BLaER1 treated with 17β-estradiol and CSF1 and Interleukin-3, amounts not matched to agents 10 nM and 100 nM (cell line): Measurements from ENCODE around the gene CEP112.
A peak's percentile ranks its signal among the peaks of the same experiment; 100 is the strongest.

ENCODE experiments used
- H3K27ac ChIP-seq, 11 experiments: shearing (Covaris generic); formaldehyde crosslinking; 2 replicates each; pipeline ENCODE4 v1.8.1; 2022
- H3K27me3 ChIP-seq, 11 experiments: shearing (Covaris generic); formaldehyde crosslinking; 2 replicates each; pipeline ENCODE4 v1.8.1; 2022
- H3K36me3 ChIP-seq, 11 experiments: shearing (Covaris generic); formaldehyde crosslinking; 2 replicates each; pipeline ENCODE4 v1.8.1; 2022
- H3K4me1 ChIP-seq, 10 experiments: shearing (Covaris generic); formaldehyde crosslinking; 2 replicates each; pipeline ENCODE4 v1.8.1; 2022
- H3K4me2 ChIP-seq, 11 experiments: shearing (Covaris generic); formaldehyde crosslinking; 2 replicates each; pipeline ENCODE4 v1.8.1; 2022
- H3K4me3 ChIP-seq, 10 experiments: shearing (Covaris generic); formaldehyde crosslinking; 2 replicates each; pipeline ENCODE4 v1.8.1; 2022
- H3K9ac ChIP-seq, 11 experiments: shearing (Covaris generic); formaldehyde crosslinking; 2 replicates each; pipeline ENCODE4 v1.8.1; 2022
- H3K9me3 ChIP-seq, 11 experiments: shearing (Covaris generic); formaldehyde crosslinking; replicated peaks in 1 of 11; 2 replicates each; pipeline ENCODE4 v1.8.1; 2022
- H4K20me1 ChIP-seq, 11 experiments: shearing (Covaris generic); formaldehyde crosslinking; 2 replicates each; pipeline ENCODE4 v1.8.1; 2022
- Cebpa-rat ChIP-seq, 11 experiments: shearing (Covaris generic); IDR thresholded peaks; 2 replicates each; pipeline ENCODE4 v1.8.1; 2022

CEP112 gene

GRCh38 chr17:66149562-66149961, 42.4 kb downstream of the CEP112 start:
- TF ChIP-seq Cebpa-rat (IDR thresholded peaks at IDR 0.05), result no peak
- H3K36me3 ChIP-seq, result peaks cover 0 to 10% (median 5%) of the 10 kb centered on the region in 11 experiments; a peak in 3 of 22 replicates

DNA sequence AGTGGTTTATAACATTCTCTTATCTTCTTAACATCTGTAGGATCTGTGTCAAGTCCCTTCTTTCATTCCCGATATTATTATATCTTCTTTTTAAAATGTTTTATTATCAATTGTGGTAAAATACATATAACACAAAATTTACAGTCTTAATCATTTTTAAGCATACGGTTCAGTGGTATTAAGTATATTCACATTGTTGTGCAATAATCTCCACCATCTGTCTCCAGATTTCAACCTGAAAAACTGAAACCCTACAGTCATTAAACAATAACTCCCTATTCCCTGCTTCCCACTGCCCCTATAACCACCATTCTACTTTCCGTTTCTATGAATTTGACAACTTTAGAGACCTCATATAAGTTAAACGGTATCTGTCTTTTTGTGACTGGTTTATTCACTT, 45.5 kb downstream of the CEP112 start:
- no peaks in the 10 kb centered on the region for H3K27me3 ChIP-seq
- H3K9ac ChIP-seq, result no peak overlapping the region
- no peak overlapping the region for H3K4me2 ChIP-seq
- peak in 1 of 11 experiments; percentile 18; a peak in 1 of 22 replicates for TF ChIP-seq Cebpa-rat (IDR thresholded peaks at IDR 0.05)
- H3K27ac ChIP-seq, result no peak overlapping the region
- no peak overlapping the region for H3K4me3 ChIP-seq
- peaks cover 0 to 11% (median 0%) of the 10 kb centered on the region in 10 experiments; a peak in 4 of 20 replicates for H3K4me1 ChIP-seq
- peaks cover 0 to 3% (median 0%) of the 10 kb centered on the region in 11 experiments; a peak in 3 of 22 replicates for H3K9me3 ChIP-seq
- no peaks in the 10 kb centered on the region for H4K20me1 ChIP-seq
- peaks cover 0 to 9% (median under 1%) of the 10 kb centered on the region in 11 experiments; a peak in 3 of 22 replicates for H3K36me3 ChIP-seq

More at GRCh38 chr17:66149562-66149961, 42.4 kb downstream of the CEP112 start:
- Histone ChIP-seq H3K4me2 (peak overlapping the region in 1 of 11 experiments; percentile 11; a peak in 2 of 22 replicates), H3K27ac (no peak overlapping the region), H3K27me3 (no peaks in the 10 kb centered on the region), H4K20me1 (no peaks in the 10 kb centered on the region), H3K9ac (no peak overlapping the region), H3K9me3 (peaks cover 0 to 7% (median 0%) of the 10 kb centered on the region in 11 experiments; a peak in 3 of 22 replicates), H3K4me3 (no peak overlapping the region), H3K4me1 (peaks cover 0 to 11% (median 0%) of the 10 kb centered on the region in 10 experiments; a peak in 4 of 20 replicates)

DNA sequence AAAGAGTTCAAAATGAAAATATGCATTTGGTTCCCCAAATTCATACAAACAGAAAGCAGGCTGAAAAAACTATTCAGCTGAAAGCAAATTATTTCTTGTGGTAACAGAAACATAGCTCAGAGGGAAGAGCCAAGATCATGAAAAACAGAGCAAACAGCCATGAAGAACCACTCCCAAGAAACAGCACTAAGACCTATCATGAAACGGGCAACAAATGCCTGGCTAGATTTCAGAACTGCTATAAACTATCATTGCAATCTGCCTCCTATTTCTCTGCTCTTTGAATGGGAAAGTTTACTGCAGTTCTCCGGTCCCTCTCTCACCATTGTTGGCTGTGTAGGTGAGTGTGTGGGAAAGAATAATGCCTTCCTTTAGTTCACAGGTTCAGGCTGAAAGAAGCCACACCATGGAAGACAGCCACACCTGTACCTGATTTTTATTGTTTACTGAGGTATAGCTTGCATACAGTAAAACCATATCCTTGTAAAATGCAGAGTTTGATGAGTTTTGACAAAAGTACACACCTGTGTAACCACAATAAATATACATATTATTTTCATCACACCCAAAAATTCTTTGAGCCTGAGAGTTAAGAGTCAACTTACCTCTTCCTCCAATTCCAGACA, 48.2 kb downstream of the CEP112 start:
- no peak overlapping the region for H3K9ac ChIP-seq
- TF ChIP-seq Cebpa-rat (IDR thresholded peaks at IDR 0.05), result no peak
- H3K36me3 ChIP-seq, result 0 out of 22 replicates have a peak, but pooled peaks cover 0 to 5% (median 0%) of the 10 kb centered on the region in 11 experiments
- no peaks in the 10 kb centered on the region for H3K4me1 ChIP-seq
- H4K20me1 ChIP-seq, result no peaks in the 10 kb centered on the region
- H3K27me3 ChIP-seq, result no peaks in the 10 kb centered on the region
- H3K27ac ChIP-seq, result no peak overlapping the region
- H3K4me3 ChIP-seq, result no peak overlapping the region
- no peak overlapping the region for H3K4me2 ChIP-seq
- no peaks in the 10 kb centered on the region for H3K9me3 ChIP-seq

DNA sequence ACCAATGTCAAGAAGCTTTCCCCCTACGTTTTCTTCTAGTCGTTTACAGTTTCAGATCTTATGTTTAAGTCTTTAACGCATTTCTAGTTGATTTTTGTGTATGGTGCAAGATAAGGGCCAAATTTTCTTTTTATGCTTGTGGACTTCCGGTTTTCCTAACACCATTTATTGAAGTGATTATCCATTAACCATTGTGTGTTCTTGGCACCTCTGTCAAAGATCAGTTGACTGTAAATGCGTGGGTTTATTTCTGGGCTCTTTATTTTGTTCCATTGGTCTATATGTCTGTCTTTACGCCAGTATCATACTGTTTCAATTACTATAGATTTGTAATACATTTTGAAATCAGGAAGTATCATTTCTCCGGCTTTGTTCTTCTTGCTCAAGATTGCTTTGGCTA, 49.5 kb downstream of the CEP112 start:
- no peak for TF ChIP-seq Cebpa-rat (IDR thresholded peaks at IDR 0.05)
- Histone ChIP-seq H3K9me3 (peaks cover 0 to 8% (median 5%) of the 10 kb centered on the region in 11 experiments; a peak in 11 of 22 replicates), H3K4me3 (no peak overlapping the region)

GRCh38 chr17:66138120-66138519, 53.8 kb downstream of the CEP112 start:
- TF ChIP-seq Cebpa-rat (IDR thresholded peaks at IDR 0.05), result no peak
- peaks cover 0 to 11% (median 0%) of the 10 kb centered on the region in 11 experiments; a peak in 1 of 22 replicates for H3K36me3 ChIP-seq
- H3K4me2 ChIP-seq, result peak overlapping the region in 6 of 11 experiments; percentile 3 to 43 (median 24); a peak in 8 of 22 replicates
- no peak overlapping the region for H3K4me3 ChIP-seq
- no peaks in the 10 kb centered on the region for H4K20me1 ChIP-seq
- H3K9ac ChIP-seq, result no peak overlapping the region
- no peaks in the 10 kb centered on the region for H3K27me3 ChIP-seq
- no peak overlapping the region for H3K27ac ChIP-seq
- peaks cover 0 to 18% (median 11%) of the 10 kb centered on the region in 10 experiments; a peak in 13 of 20 replicates for H3K4me1 ChIP-seq
- H3K9me3 ChIP-seq, result peaks cover 0 to 9% (median 5%) of the 10 kb centered on the region in 11 experiments; a peak in 11 of 22 replicates

More for the DNA sequence above, 49.5 kb downstream of the CEP112 start:
- Histone ChIP-seq H4K20me1 (no peaks in the 10 kb centered on the region), H3K4me1 (peaks cover 0 to 7% (median 4%) of the 10 kb centered on the region in 10 experiments; a peak in 6 of 20 replicates), H3K27me3 (no peaks in the 10 kb centered on the region), H3K9ac (no peak overlapping the region), H3K27ac (no peak overlapping the region), H3K36me3 (0 out of 22 replicates have a peak, but pooled peaks cover 0 to 5% (median 0%) of the 10 kb centered on the region in 11 experiments), H3K4me2 (no peak overlapping the region)

GRCh38 chr17:66135896-66136295, 56.0 kb downstream of the CEP112 start:
- Histone ChIP-seq H3K4me2 (peak overlapping the region in 8 of 11 experiments; percentile 3 to 52 (median 34); a peak in 12 of 22 replicates), H3K36me3 (peaks cover 0 to 11% (median 0%) of the 10 kb centered on the region in 11 experiments; a peak in 1 of 22 replicates), H3K4me1 (peaks cover 0 to 18% (median 11%) of the 10 kb centered on the region in 10 experiments; a peak in 13 of 20 replicates), H3K27me3 (no peaks in the 10 kb centered on the region), H3K27ac (no peak overlapping the region), H3K9me3 (peaks cover 0 to 9% (median 5%) of the 10 kb centered on the region in 11 experiments; a peak in 11 of 22 replicates), H4K20me1 (no peaks in the 10 kb centered on the region), H3K9ac (no peak overlapping the region), H3K4me3 (no peak overlapping the region)
- TF ChIP-seq Cebpa-rat (IDR thresholded peaks at IDR 0.05), result no peak

DNA sequence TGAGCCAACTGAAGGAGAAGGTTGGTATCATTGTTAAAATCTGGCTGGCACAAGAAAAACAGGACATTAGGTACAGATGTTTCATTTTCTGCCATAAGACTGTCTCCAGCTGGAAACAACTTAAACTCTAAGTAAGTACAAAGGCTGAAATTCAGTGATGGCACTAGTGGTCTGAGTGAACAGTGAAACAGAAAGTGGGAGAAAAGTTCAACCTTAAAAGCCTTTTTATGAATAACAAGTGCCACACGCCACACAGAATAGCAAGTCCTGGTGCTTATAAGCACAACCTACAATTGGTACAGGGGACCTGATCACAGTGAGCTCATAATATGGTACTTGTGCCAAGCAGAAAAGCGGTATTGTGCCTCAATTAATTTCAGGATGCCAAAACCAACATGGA, 56.7 kb downstream of the CEP112 start:
- Histone ChIP-seq H3K27ac (no peak overlapping the region), H3K4me2 (no peak overlapping the region)
- TF ChIP-seq Cebpa-rat (IDR thresholded peaks at IDR 0.05), result no peak

DNA sequence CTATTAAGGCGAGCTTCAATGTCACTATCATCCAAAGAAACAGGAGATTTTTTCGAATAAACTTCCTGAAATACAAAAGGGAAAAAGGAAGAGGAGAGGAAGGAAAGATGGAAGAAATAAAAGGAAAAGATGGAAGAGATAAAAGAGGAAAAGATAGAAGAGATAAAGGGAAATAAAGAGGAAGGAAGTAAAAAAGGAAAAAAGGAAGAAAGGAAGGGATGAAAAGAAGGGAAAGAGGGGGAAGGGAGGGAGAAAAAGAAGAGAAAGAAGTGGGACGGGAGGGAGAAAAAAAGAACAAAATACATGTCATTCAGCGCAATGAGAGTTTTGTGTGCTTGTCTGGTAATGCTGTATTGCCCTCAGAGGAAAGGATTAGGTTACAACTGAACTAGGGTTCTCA, 62.2 kb downstream of the CEP112 start:
- H3K27ac ChIP-seq, result no peak overlapping the region
- H3K9me3 ChIP-seq, result no peaks in the 10 kb centered on the region
- H3K9ac ChIP-seq, result no peak overlapping the region
- no peaks in the 10 kb centered on the region for H3K27me3 ChIP-seq
- peaks cover 0 to 6% (median 0%) of the 10 kb centered on the region in 11 experiments; a peak in 1 of 22 replicates for H3K36me3 ChIP-seq
- no peaks in the 10 kb centered on the region for H3K4me1 ChIP-seq
- no peak for TF ChIP-seq Cebpa-rat (IDR thresholded peaks at IDR 0.05)
- no peaks in the 10 kb centered on the region for H4K20me1 ChIP-seq
- H3K4me2 ChIP-seq, result no peak overlapping the region
- no peak overlapping the region for H3K4me3 ChIP-seq

More for the DNA sequence above, 56.7 kb downstream of the CEP112 start:
- no peaks in the 10 kb centered on the region for H3K27me3 ChIP-seq
- no peak overlapping the region for H3K9ac ChIP-seq
- H3K4me1 ChIP-seq, result peaks cover 0 to 18% (median 11%) of the 10 kb centered on the region in 10 experiments; a peak in 13 of 20 replicates
- H4K20me1 ChIP-seq, result no peaks in the 10 kb centered on the region
- H3K36me3 ChIP-seq, result peaks cover 0 to 11% (median 0%) of the 10 kb centered on the region in 11 experiments; a peak in 1 of 22 replicates
- peaks cover 0 to 9% (median 5%) of the 10 kb centered on the region in 11 experiments; a peak in 11 of 22 replicates for H3K9me3 ChIP-seq
- H3K4me3 ChIP-seq, result no peak overlapping the region

DNA sequence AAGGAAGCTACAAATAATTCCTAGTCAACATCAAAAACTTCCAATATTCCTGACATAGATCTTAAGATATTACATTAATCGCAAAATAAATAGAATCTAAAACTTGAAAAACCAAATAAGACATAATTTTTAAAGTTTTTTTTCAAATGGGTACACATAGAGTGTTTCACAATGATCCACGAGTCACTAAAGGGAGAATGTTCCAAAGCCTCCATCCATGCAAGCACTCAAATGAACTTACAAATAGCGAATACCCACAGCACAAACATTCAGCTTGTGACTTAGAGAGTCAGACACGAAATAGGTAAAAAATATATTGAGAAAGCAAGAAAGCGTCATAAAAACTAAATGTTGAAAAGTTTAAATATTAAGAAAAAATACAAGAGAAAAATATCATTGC, 65.7 kb downstream of the CEP112 start:
- H4K20me1 ChIP-seq, result no peaks in the 10 kb centered on the region
- TF ChIP-seq Cebpa-rat (IDR thresholded peaks at IDR 0.05), result no peak
- no peak overlapping the region for H3K4me3 ChIP-seq
- H3K27me3 ChIP-seq, result no peaks in the 10 kb centered on the region
- H3K4me1 ChIP-seq, result no peaks in the 10 kb centered on the region
- peaks cover 0 to 12% (median 5%) of the 10 kb centered on the region in 11 experiments; a peak in 9 of 22 replicates for H3K36me3 ChIP-seq
- H3K4me2 ChIP-seq, result no peak overlapping the region
- no peak overlapping the region for H3K27ac ChIP-seq
- H3K9me3 ChIP-seq, result no peaks in the 10 kb centered on the region; a peak in 1 of 22 replicates
- no peak overlapping the region for H3K9ac ChIP-seq
